Esophagus squamous epithelium (tissue), 4 donors: ENCODE measurements around the gene RAX.

Source experiments
- CTCF ChIP-seq, 6 experiments: fragments of 450-650 bp in 4 of 6; fragments of 200-600 bp in 2 of 6; sonication (generic) in 2 of 6; IDR thresholded peaks; one replicate each; pipeline ENCODE4 v1.5.1; 2016 to 2019; ENCODE audit warnings: antibody characterized with exemption in 6 of 6, mild to moderate bottlenecking in 4 of 6, moderate library complexity in 4 of 6
- POLR2A ChIP-seq, 4 donors: fragments of 450-650 bp; IDR thresholded peaks; one replicate each; pipeline ENCODE4 v1.6.1; 2017; ENCODE audit warnings: antibody characterized with exemption in 4 of 4, mild to moderate bottlenecking in 4 of 4, moderate library complexity in 3 of 4

- no peak for TF ChIP-seq POLR2A (IDR thresholded peaks at IDR 0.05)
- TF ChIP-seq CTCF (IDR thresholded peaks at IDR 0.05), result no peak
Observed at GRCh38 chr18:59239642-59240041, 33.6 kb downstream of the RAX start.
